NCI-H2081 (cell line): ENCODE results near the gene ADCY2.
"Not testable (repeated sequence)": the region's sequence is repeated elsewhere in the genome, so short reads cannot be mapped to it uniquely, and the experiment has no call there.

Experiments used
- DNase-seq, 2 experiments: peaks; one replicate each; lab custom pipeline; 2025; lab: John Stamatoyannopoulos, UW

Gene ADCY2

DNA sequence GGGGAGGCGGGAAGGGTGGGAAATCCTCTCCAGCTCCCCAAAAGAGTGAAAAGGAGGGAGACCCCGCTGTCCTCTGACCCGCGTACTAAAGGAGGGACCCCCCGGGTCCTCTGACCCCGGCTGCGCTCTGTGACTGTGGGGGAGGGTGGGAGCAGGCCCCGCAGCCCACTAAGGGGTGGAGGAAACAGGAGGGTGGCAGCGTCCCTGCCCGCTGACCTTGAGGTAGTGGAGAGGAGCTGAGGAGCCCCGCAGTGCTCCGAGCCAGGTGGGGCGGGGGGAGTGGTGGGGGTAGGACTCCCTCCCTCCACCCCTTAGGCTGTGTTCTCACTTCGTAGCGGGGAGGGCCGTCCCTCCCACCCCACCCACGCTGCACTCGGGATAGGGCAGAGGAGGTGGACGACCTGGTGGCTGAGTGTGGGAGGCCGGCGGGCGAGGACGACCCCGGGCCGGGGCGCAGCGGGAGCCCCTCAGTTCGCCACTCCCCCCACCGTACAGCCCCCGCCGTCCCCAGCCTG lies 449 bp upstream of the ADCY2 start:
- DNase-seq: no peak

DNA sequence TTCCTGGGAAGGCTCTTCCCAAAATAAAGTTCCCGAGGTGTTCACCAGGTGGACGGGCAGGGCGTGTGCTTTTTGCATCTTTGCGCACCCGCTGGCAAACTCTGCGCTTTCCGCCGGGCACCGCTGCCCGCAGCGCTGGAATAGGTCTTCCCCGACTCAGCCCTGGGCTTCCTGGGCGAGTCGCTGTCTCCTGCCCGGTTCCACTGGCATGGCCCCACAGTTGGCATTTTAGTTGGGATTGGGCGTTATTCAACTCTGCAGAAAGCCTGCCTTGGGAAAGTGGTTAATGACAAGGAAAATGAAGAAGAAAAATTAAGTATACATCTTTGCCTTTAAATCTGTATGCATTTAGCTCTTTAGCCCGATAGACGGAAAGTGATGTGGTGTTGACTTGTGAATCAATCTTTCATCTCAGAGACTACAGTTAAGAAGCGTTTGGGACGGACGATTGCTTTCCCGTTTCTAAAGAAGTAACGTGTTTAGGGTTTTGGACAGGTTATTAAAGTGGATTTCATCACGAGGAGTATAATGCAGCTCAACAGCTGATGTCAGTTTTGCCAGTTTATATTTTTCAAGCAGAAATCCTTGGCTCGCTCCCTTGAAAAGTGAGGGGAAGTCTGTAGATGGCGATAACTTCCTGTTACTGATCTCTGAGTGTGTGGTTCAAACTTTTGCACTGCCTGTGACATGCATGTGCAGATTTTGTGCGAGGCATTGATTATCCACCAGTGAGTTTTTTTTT lies 946 bp downstream of the ADCY2 start:
- peak; percentile 9 to 41 for DNase-seq

DNA sequence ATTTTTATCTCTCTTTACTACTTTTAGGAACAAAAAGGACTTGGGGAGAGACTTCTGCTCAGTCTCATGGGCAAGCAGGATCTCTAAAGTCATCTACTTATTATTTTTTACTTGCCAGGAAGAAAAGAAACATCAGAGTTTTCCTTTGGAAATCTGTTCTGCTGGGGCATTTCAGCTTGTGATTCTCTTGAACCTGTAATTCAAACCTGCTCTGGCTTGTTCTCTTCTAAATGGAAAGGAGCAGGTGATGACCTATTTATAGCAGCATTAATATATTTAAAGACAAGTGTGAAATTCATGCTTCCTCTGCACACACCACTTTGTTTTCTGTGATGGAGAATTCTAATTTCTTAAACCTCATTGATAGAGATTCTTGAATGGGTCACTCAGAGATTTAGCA lies 2.0 kb downstream of the ADCY2 start:
- no peak for DNase-seq

DNA sequence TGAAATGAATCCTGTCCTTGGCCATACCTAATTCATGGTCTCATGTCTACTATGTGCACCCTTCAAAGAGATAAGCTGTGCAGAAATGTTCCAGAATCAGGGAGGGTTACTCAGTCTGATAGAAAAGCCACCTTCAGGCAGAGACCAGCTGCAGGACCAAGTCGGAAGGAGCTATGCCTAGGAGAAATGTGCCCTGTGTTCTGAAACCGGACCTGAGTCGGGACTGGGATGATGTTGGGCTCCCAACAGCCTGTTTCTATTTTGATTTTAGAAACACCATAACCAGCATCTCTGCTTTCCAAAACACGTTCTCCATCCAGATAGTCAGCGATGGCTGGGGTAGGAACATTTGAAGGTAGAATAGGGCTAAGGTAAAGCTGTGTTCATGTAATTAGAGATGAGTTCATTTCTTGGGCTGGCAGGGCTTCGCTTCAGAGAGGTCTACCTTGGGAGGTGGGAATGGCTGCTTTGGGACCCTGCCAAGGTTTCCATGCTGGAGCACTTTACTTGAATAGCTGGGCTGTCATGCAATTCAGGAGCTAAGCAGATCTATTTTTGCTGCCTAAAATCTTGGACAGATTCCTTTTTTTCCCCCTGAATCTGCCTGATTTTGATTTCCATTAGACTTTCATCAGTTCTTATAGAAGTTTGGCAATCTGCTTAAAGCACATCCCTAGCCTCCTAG lies 2.8 kb downstream of the ADCY2 start:
- peak in 1 of 2 experiments; percentile 19 for DNase-seq

DNA sequence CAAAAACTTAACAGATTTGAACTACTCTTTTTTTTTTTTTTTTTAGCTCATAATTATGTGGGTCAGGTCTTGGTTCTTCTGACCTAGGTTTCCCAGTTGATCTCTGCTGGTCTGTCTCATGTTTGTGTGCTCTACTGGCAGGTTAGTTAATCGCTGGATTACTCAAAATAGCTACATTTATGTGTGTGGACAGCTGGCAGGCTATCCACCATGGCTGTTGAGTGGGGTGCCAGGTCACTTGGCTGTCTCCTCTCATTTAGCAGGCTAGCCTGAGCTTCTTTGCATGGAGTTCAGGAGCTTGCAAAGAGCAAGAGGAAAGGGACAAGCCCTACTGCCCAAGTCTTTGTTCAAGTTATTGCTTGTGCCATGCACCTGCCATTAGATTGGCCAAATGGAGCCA lies 9.3 kb downstream of the ADCY2 start:
- no peak for DNase-seq

DNA sequence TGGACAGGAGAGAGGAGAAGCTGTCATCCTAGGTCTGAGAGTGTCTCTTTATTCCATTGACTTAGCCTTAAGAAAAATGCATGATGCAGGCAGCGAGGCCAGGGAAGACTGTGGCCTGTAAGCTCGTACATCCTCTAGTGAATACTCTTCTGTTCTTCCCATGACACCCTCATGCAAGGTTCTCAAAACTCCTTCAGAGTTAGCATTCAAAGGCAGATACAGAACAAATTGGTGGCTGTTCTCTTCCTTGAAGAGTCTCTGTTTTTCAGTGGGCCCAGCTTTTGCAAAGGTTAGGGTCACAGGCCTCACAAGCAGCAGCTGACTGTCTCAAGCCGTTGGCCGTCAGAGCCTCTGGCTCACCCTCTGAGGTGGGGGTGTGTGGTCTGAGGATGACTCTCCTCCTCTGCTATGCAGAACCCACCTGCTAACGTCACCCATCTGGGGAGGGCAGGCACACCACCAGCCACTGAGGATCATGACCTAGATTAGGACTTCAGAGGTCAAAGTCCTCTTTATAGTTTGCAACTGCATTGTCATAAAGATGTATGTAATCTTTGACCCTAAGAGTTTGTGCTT lies 15.1 kb downstream of the ADCY2 start:
- no peak for DNase-seq

DNA sequence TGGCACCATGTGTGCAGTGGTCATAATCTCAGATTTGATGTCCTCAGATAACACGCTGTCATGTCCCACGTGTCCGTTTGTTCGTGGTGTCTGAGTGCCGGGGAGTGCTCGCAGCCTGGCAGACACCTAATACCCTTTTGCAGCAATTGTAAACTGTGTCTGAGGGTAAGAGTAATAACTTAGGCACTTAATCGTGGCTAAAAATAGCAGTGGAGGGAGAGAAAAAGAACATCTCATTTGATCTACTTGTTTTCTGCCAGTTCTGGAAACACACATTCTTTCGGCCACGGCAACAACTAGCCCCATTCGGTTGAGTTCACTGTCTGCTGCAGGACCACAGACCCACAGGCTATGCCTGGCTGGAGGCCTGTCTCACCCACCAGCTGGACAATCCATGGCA lies 16.5 kb downstream of the ADCY2 start:
- DNase-seq: no peak

DNA sequence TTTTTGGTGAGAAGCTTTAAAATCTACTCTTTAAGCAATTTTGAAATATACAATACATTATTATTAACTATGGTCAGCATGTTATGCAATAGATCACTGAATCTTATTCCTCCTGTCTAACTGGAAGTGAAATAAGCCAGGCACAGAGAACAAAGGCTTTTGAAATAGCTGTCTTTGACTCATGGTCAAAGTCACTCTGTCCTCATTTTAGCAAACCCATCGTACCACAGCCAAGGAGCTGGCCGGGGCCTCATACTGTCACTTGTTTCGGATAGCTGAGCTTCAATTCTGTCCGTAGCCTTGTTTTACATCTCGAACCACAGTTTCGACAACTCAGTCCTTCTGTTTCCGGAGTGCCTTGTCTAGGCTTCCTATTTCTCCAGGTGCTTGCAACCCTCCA lies 19.2 kb downstream of the ADCY2 start:
- DNase-seq: no peak

DNA sequence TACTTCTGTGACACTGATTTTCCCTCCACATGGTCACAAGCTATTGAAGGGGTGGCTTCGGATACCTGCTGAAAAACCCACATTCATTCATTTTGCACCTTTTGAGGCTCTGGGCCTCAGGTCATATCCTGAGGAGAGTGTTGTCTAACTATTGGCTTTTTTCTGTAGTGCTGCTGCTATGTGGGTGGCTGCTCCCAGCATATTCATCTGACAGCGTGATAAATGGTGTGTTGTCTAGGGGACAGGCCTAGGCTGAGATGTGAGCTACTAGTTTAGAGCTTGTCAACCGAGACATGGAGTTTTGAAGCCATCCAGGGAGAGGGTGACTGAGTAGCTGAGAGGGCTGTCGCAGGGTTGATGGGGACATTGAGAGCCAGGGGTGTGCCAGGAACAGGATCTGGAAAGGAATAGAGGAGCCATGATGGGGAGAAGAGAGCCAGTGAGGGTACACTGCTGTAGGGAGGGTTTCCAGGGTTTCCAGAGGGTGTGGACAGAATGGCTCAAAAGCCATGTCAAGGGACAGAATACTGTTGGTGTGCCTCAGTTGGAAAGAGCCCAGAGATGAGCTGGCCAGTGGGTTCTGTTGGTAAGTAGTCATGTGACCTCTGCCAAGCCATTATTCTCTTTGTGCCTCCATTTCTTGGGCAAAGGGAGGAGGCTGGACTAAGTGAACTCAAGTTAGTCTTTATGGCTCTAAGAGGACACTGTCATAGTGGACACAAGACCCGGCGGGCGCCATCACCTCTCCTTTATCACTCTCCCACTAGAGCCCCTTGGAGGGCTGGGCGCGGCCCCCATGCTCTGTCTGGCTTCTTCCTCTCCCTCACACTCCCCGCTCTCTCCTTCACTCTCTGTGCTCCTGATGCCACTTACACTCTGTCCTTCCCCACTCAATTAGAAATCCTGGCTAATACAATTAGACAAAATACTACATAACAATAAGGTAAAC lies 19.9 kb downstream of the ADCY2 start:
- DNase-seq: no peak

DNA sequence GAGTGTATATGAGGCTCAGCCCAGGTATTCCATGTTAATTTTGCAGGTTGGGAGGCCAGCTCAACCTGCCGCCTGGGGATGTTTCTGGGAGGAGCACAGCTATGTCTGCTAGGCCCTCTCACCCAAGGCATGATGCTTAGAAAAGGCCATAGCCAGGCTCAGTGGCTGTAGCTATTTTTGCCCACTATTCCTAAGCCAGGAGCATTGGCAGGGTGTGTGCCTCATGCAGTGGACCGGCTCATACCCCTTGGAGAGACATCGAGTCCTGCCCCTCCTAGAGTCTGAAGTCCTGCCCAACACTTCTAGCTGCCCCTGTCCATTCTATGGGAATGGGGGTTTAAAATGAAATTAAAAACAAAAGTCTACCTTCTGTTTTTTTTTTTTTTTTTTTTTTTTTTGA lies 22.3 kb downstream of the ADCY2 start:
- DNase-seq: no peak

DNA sequence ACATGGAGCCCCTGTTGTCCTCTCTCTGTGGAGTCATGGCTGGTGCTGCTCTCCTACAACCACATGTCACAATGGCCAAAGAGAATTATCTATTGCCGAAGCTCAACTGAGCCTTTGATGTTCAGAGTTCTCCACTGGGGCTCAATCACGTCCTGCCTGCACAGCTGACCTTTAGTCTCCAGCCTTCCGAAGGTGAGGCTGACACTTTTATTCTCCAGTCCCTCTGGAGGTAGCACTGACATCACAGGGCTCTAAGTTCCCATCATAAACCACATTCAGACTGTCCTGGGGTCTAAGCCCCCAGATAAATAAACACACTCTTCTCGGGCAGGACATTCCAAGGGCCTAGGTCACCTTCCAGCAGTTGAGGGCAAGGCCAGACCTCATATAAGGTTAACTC lies 23.4 kb downstream of the ADCY2 start:
- no peak for DNase-seq

DNA sequence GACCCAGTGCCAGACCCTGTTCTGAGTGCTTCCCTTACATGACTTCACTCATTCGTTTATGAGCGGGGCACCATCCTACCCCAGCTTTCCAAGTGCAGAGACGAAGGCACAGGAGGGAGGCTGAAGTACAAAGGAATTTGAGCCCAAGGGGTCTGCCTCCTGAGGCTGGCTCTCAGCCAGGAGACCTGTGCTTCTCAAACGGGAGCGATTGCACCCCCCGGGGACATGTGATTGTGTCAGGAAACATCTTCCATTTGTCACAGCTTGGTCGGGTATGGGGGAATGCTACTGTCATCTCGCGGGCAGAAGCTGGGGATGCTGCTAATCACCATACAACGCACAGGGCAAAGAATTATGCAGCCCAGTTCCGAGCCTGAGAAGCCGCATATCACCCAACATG lies 23.9 kb downstream of the ADCY2 start:
- DNase-seq: no peak

DNA sequence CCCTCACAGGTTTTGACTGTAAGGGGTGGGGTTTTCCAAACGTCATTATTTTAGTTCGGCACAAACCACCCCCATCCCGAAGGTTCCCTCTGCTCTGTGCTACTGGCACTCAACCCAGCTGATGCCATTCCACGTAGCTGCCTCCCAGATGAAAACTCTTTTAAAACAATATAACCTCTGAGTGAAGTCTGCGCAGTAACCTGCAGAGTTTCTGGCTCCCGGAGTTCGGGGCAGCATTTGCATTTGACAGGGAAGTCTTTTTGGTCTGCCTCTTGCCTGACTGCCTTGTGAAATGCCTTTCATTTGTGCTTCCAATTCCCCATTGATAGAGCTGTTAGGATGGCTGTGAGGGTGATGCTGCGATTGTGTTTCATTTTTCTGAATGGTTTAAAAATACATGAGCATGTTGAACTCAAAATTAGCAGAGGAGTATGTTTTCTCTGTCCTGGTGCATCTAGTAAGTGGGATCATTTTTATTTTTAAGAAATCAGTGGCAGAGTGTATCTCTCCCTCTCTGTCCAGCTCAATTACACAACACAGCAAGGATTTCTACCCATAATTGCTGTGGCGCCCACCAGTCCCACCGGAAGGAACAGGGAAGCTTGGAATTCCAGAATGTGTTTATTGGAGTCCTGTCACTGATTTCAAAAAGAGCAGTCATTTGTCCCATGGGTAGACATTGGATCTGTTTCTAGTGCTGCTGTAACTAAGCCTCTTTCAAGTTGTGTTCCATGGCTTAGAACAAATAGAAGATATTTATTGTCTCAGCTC lies 24.8 kb downstream of the ADCY2 start:
- no peak for DNase-seq

DNA sequence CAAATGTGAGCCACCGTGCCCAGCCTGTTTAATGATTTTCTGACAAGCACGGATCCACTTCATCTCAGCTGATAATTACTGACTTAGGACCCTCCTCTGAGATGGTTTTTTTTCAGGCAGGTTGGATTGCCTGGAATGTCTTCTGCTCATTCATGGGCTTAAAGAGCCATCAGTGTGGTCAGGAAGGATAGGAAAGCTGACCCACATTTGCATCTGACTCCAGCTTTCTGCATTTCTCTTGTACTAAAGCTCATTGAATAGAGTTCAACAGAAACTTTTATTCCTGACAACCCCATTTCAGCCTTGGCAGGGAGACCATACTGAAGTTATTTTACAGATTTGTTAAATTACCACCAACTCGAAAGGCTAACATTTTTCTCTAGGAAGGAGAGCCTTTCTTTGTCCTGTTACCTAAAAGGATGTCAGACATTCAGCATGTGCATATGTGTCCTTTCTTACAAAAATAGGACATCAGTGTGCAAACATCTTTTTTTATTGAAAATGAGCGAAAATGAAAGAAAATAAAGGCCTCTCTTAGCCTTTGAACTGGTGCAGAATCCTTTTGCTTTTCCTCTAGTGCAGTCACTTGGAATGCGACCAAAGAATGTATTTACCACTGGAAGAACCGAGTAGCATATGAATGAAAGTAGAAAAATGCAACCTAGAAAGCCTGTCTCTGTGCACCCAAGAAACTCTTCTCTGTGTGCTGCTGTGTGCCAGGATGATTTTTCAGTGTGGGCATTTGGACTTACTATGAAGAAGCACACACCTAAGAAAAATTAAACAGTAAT lies 26.6 kb downstream of the ADCY2 start:
- no peak for DNase-seq

DNA sequence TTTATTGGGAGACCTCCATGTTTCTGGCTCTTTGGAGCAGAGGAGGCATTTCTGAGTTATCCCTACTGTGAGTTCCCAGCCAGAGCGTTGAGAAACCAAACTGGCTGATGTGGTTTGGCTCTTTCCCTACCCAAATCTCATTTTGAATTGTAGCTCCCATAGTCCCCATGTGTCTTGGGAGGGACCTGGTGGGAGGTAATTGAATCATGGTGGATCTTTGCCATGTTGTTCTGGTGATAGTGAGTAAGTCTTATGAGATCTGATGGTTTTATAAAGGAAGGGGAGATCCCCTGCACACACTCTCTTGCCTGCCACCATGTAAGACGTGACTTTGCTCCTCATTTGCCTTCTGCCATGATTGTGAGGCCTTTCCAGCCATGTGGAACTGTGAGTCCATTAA lies 27.3 kb downstream of the ADCY2 start:
- DNase-seq: not testable (repeated sequence)

DNA sequence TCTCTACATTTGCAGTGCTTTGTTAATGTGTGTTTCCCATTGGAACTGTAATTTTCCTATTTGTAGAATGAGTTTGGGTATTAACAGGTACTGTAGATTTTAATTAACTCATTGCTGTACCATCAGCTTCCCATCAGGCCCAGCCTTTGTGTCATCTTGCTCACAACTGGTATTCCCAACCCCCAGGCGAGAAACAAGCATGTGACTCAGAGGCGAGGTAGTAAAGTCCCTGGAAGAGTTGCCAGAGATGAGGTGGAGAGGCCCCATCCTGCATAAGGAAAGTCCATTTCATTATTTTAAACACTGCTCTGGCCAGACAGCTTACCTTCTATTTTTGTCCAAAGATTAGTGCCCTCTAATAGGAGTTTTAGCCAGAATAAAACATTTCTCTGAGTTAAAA lies 29.9 kb downstream of the ADCY2 start:
- no peak for DNase-seq

DNA sequence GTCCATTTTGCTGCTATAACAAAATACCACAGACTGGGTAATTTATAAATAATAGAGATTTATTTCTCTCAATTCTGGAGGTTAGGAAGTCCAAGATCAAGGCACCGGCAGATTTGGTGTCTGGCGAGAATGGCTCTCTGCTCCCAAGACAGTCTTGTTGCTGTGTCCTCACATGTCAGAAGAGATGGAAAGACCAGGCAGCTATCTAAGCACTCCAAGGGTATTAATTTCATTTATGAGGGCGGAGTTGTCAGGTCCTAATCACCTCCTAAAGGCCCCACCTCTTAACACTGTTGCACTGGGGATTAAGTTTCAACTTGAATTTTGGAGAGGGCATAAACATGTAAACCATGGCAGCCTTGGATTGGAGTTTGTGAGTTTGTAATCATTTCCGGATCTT lies 30.3 kb downstream of the ADCY2 start:
- no peak for DNase-seq

DNA sequence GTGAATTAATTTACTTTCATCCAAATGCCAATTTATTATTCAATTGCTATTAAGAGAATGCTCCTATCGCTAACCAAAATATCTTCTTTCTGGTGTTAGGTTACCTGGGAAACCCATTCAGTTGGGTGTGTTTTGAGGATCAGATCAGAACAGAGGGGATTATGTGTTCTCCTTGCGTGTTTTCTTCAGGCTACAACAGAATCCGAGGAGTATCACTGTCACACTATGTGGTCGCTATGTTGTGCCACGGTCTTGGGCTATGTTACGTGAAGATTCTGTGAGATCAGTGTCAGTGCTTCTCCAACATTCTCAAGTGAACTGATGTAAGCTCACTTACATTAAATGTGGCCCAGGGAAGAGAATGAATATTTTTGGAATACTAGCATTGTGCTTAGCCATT lies 39.0 kb downstream of the ADCY2 start:
- DNase-seq: no peak

DNA sequence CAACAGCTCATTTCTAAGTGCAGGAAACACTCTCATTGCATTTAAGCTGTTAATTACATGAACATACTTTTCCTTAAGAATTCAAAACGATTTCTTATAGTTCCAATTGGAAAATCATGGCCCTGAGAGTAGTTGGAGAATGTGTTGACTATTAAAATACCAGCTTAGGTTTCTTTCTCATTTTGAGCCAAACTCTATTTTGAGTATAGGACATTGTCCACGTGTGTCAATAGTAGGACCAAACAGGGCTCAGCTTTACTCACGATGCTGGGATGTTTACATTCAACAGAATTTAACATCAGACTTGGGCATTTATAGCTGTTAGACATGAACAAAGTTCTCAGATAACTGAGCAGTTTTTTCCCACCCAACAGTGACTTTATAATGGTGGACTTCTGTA lies 39.6 kb downstream of the ADCY2 start:
- DNase-seq: no peak

DNA sequence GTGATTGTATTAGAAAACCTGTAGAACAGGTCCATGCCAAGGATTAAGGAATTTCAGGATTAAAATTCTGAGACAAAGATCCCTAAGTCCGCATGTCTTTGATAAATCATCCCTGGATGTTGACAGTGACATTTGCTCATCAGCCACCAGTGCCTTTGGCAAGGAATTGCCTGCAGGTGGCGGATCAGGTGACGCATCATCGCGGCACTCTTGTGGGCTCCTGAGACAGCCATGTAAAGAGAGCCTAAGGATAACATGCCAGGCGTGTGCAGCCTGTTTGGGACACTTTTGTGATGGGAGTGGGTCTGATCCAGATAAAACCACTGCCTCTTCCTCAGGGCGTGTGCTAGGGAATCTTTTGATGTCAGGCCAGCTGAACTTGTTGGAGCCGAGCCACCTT lies 40.6 kb downstream of the ADCY2 start:
- DNase-seq: no peak

DNA sequence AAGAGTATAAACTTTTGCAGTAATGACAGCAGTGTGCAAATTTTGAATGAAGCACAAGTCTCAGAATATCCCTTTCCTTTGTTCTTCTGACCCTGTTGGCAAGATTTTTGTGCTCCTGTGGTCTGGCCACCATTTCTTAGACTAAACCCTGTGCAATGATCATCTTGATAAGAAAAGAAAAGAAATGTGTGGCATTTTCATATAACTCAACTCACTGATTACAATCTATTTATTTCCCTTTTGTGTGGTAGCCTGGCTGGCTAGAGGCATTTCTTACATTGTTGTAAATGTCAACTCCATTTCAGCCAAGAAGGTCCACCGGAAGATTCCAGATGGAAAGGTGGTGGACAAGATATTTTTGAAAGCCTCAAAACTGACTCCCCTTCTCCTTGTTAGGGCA lies 41.9 kb downstream of the ADCY2 start:
- DNase-seq: no peak
